T-helper 22 cell (primary cell): ENCODE measurements around the gene SPNS3.

Source experiments
- DNase-seq: peaks from one replicate; pipeline ENCODE4 v3.0.0-alpha.2; 2020; ENCODE audit warnings: low read depth

SPNS3 gene

GRCh38 chr17:4530799-4531730, 97.3 kb downstream of the SPNS3 start:
- DNase-seq = no peak

- no peak for DNase-seq
Measured at GRCh38 chr17:4531988-4532736, 98.4 kb downstream of the SPNS3 start.

GRCh38 chr17:4532860-4533522, 99.3 kb downstream of the SPNS3 start:
- no peak for DNase-seq

- no peak for DNase-seq
Measured at GRCh38 chr17:4533523-4534504, 100.1 kb downstream of the SPNS3 start.

- no peak for DNase-seq
Measured at GRCh38 chr17:4534515-4534914, 100.8 kb downstream of the SPNS3 start.

- DNase-seq = no peak
Measured at GRCh38 chr17:4534928-4535666, 101.4 kb downstream of the SPNS3 start.

GRCh38 chr17:4535667-4536258, 102.0 kb downstream of the SPNS3 start:
- DNase-seq = no peak

GRCh38 chr17:4536259-4536741, 102.6 kb downstream of the SPNS3 start:
- DNase-seq = no peak

DNA sequence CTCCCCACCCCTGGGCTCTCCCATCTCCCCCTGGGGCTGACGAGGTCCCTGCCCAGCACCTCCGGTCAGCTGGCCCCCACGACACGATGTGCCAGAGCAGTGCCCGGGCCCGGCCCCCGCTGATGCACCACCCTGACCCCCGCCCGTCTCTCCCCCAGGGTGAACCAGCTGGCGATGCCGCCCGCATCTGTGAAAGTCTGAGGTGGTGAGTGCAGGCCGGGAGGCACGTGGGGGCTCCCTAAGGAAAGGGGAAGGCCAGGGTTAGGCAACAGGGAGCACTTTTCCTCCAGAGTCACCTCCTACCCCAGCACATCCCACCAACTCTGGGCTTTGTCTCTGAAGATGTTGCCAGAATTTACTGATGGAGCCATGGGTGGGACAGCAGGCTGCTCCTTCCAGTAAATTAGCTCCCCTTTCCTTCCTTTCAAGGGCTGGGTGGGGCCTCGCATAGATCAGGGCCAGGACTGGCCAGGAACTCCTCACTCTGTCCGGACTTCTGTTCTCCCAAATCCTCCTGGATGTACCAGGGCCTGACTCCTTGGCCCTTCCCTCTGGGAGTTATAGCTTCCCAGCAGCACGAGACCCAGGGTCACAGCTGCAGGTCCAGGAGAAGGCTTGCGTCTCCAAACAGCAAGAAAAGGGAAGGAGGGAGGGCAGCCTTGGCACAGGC, 103.1 kb downstream of the SPNS3 start:
- no peak for DNase-seq
